Endothelial cell of umbilical vein (primary cell): ENCODE results near the gene ARMH3.

Experiments
- CTCF ChIP-seq, 2 donors: IDR thresholded peaks; 1 replicate in 1 of 2; 2 replicates in 1 of 2; pipeline ENCODE4 v1.5.1; 2011; ENCODE audit warnings: low read length in 2 of 2, mild to moderate bottlenecking in 2 of 2, moderate library complexity in 2 of 2, control low read depth in 1 of 2, inconsistent platforms in 1 of 2, low read depth in 1 of 2; ENCODE audit not compliant: insufficient read depth in 1 of 2; ENCODE audit errors: extremely low read depth in 1 of 2
- EZH2 ChIP-seq: IDR thresholded peaks from 2 replicates; pipeline ENCODE4 v1.6.1; 2012; ENCODE audit warnings: borderline replicate concordance, low read depth, mild to moderate bottlenecking, moderate library complexity, low read length, inconsistent platforms; ENCODE audit not compliant: severe bottlenecking
- JUN ChIP-seq: IDR thresholded peaks from 2 replicates; pipeline ENCODE4 v1.6.1; 2011; ENCODE audit warnings: borderline replicate concordance, low read depth; ENCODE audit not compliant: insufficient read length, insufficient read depth
- MAX ChIP-seq: IDR thresholded peaks from 2 replicates; pipeline ENCODE4 v1.6.1; 2011; ENCODE audit not compliant: insufficient read depth, insufficient read length
- MYC ChIP-seq: IDR thresholded peaks from one replicate; pipeline ENCODE4 v1.6.1; 2011; ENCODE audit warnings: mild to moderate bottlenecking, low read depth, low read length
- POLR2A ChIP-seq: IDR thresholded peaks from 2 replicates; pipeline ENCODE4 v1.6.1; 2012; ENCODE audit warnings: low read depth, mild to moderate bottlenecking, control low read depth, low read length
- POLR2AphosphoS5 ChIP-seq: IDR thresholded peaks from 2 replicates; pipeline ENCODE4 v1.6.1; 2012; ENCODE audit warnings: low read depth, mild to moderate bottlenecking, control low read depth, low read length, moderate library complexity; ENCODE audit not compliant: insufficient read depth

- TF ChIP-seq CTCF (IDR thresholded peaks at IDR 0.05; ENCODE audit: extremely low read depth in 1 of 2, insufficient read depth in 1 of 2, low read depth in 1 of 2, low read length in 2 of 2): no peak
- TF ChIP-seq POLR2A: no peak
- no peak for TF ChIP-seq POLR2AphosphoS5
- no peak for TF ChIP-seq EZH2
- no peak for TF ChIP-seq MAX
- no peak for TF ChIP-seq JUN
- TF ChIP-seq MYC: no peak
These were observed 154.6 kb downstream of the ARMH3 start for GRCh38 chr10:101901340-101901739.
